Activated CD4-positive, CD25-positive, alpha-beta regulatory T cell (primary cell): ENCODE measurements around the gene POU3F3.

Experiments used
- DNase-seq, 4 experiments: peaks; one replicate each; lab custom pipeline; 2025; lab: John Stamatoyannopoulos, UW

Gene POU3F3

GRCh38 chr2:104853534-104854497 is at the start of gene POU3F3:
Gene POU3F3 (plus strand): TSS chr2:104854115. CDS start chr2:104855511, 1,396 bp downstream.
- DNase-seq: no peak

DNA sequence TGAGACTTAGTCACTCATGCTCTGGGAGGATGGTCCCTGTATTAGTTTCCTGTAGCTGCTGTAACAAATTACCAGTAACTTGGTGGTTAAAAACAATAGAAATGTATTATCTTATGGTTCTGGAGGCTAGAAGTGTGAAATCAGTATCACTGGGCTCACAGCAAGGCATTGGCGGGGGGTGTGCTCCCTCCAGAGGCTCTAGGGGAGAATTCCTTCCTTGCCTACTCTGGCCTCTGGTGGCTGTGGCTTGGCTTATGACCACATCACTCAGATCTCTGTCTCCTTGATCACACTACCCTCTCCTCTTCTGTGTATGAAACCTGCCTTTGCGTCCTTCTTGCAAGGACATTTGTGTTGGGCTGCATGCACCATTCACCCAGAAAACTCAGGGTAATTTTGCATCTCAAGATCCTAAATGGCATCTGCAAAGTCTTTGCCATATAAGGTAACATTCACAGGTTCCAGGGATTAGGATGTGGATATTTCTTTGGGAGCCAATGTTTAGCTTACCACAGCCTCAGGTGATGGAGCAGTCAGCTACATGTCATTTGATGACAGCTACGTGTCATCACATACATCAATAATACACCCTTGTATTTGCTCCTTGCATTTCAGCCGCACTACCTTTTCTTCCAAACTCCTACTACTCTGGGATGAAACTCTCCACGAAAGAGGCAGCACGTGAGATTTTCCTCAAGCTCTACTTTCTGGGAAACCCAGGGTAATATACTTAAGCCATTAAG is 49.6 kb upstream of the POU3F3 start:
- no peak for DNase-seq

- no peak for DNase-seq
Observed at GRCh38 chr2:104812286-104812685, 41.6 kb upstream of the POU3F3 start.

DNA sequence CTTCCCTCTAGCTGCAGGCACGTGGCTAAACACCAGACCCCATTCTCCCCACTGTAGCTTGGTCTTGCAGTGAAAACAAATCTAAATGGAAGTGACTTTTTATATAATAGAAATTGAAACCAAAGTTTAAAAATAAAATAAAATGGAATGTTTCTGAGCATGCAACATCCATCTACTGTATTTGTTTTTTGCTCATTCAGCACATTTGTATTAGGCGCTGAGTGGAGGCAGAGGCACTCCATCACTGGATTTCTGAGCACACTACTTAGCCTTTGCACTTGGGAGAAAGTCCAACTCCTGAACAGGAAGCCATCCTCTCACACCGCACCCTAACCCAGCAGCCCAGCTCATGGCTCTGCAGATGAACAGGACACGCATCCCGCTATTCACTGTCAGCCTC is 37.8 kb upstream of the POU3F3 start:
- DNase-seq: no peak

- DNase-seq: no peak
Observed at GRCh38 chr2:104818264-104818663, 35.7 kb upstream of the POU3F3 start.

DNA sequence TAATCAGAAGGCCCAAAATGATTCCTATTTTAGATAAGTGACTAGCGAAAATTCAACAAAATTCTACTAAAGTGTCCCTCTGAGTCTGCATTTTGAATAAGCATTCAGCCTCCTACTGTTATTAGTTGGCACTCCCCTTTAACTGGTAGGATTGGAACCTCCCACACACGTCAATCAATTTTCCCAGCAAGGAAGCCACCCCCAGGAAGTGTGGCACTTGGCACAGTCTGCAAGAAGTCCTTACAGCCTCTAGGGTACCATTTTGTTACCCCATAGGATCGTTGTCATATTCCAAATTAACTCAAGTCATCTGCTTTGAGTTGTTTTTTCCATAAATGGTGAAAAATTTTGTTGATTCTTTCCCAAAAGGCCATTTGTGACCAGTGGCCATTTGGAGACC is 33.8 kb upstream of the POU3F3 start:
- DNase-seq: no peak

GRCh38 chr2:104825124-104825865 is 28.6 kb upstream of the POU3F3 start:
- DNase-seq: no peak

GRCh38 chr2:104826016-104826415 is 27.9 kb upstream of the POU3F3 start:
- DNase-seq: no peak

DNA sequence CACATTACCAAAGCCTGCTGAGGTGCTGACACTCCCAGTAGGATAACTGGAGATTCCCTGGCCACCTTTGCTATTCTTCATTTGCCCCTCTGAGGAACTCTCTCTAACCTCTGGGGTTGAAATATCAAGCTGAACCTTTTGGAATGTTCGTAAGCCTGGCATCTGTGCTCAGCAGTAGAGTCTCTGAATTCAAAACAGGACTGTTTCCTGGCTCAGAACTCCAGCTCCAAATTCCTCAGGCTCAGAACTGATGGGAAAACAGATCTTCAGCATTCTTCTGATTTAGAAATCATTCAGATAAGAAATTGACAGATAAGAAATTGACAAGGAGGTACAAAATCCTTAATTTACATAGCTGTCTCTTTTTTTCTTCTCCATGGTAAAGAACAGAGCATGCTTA is 22.2 kb upstream of the POU3F3 start:
- no peak for DNase-seq

DNA sequence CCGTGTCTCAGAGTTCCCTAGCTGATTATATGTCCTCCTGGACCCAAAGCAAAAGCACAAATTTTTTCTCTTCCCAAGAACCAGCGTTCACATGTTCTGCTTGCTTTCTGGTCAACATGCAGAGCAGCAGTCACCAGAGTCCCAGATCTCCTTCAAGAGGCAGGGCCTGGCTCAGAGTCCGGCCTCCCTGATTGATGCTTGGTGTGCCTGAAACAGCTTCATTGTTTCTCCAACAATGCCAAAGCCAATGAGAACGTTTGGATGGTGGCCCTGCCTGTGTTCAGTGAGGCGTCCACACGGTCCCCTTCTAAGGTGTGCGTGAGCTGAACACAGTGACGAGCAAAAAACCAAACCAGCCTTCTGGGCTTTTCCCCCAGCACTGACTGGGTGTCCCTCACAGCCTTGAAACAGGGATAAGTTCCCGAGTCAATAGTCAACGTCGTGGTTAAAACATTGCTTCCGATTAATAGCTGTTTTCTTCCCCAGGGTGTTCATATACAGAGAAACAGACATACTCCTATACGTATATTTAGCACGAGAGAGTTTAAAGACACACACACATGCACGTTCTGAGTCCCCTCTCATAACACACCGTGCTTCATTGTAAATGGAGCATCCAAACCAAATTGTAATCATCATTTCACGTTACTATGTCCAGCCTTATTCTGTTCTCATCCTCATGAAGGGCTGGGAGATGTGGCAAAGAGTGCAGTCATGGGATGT is 19.3 kb upstream of the POU3F3 start:
- no peak for DNase-seq

- DNase-seq: no peak
Observed at GRCh38 chr2:104836265-104836664, 17.6 kb upstream of the POU3F3 start.

GRCh38 chr2:104836841-104837240 is 17.1 kb upstream of the POU3F3 start:
- DNase-seq: no peak

DNA sequence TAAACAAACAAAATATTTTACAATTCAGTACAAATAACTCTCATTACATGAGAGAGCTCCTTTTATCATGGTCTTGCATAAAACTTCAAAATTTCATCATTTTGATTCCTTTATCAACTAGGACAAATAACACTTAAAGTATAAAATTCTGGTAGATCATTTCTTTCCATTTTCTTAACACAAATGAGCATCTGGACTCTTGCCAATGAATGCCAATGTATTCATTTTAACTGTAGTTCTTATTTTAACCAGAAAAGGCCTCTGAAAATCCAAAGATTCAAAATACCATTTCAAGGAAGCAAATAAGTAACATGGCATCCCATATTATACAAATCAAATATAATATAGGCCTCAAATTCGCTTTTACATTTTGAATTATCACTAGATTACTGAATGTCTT is 13.8 kb upstream of the POU3F3 start:
- DNase-seq: no peak

DNA sequence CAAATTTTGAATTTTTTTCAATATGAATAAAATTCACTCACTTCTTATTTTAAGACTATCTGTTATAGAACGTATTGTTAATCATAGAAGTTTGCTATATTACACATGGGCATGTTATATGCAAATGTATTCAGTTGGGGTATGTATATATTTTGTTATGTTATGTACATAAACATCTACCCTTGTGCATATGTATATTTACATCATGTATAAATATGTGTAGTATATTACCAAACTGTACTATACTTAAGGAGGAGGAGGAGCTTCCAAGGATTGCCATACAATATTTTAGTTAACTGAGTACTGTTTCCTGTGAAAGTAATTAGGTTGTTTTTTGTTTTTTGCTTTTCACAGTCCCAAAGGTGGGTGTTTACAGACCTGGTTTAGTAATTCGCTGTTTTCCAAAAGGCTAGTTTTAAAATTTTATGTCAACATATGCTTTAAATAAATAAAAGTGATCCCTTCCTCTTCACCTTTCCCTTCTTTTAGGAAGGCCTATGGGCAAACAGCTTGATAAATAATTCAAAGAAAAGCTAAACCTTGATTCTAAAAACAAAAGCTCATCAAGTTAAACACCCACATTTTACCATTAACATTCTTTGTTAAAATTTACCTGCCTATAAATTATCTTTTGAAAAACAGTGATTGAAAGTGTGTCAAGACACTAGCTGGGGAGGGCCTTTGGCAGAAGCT is 12.9 kb upstream of the POU3F3 start:
- DNase-seq: no peak

DNA sequence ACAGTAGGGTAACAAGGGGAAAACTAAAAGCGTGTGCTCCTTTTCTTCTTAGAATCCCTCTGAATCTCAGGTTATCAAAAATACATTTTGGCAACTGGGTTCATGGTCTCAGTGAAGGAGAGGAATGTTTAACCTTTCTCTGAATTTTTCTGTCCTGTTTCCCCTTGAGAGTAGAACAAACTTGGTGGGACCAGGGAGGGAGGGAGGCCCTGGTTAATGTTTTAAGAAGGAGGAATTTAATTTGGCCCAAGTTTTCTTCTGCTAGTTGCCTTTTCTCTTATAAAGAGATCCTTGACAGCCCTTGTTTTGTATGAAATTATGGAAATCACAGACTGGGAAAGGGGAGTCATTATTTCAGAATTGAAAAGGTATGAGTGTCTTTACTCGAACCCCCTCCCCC is 12.2 kb upstream of the POU3F3 start:
- no peak for DNase-seq

- DNase-seq: no peak
Observed at GRCh38 chr2:104844807-104845551, 8.9 kb upstream of the POU3F3 start.

GRCh38 chr2:104845552-104845931 is 8.4 kb upstream of the POU3F3 start:
- no peak for DNase-seq

- no peak for DNase-seq
Observed at GRCh38 chr2:104845946-104846785, 7.7 kb upstream of the POU3F3 start.

- no peak for DNase-seq
Observed at GRCh38 chr2:104846786-104847585, 6.9 kb upstream of the POU3F3 start.
